WERI-Rb-1 (cell line): ENCODE results near the gene DSCAM.

Experiments
- DNase-seq: peaks from one replicate; pipeline ENCODE4 v3.0.0-alpha.2; 2020
- H3K27ac ChIP-seq: fragments of 250-450 bp; sonication (Bioruptor Pico); 2 replicates; pipeline ENCODE4 v1.5.1; 2020; ENCODE audit warnings: mild to moderate bottlenecking, moderate library complexity
- H3K27me3 ChIP-seq: fragments of 250-450 bp; sonication (Bioruptor Pico); 2 replicates; pipeline ENCODE4 v1.5.1; 2021; ENCODE audit warnings: mild to moderate bottlenecking, low read depth, moderate library complexity; ENCODE audit not compliant: insufficient read depth, severe bottlenecking
- H3K36me3 ChIP-seq: fragments of 250-450 bp; sonication (Bioruptor Pico); 2 replicates; pipeline ENCODE4 v1.5.1; 2020; ENCODE audit warnings: mild to moderate bottlenecking, moderate library complexity
- H3K4me3 ChIP-seq: 2 replicates; pipeline ENCODE4 v1.5.1; 2011; ENCODE audit warnings: low read depth, mild to moderate bottlenecking, control low read depth, low read length
- H3K9me3 ChIP-seq: fragments of 250-450 bp; sonication (Bioruptor Pico); 2 replicates; pipeline ENCODE4 v1.5.1; 2021; ENCODE audit warnings: mild to moderate bottlenecking, moderate library complexity; ENCODE audit not compliant: severe bottlenecking
- CTCF ChIP-seq: IDR thresholded peaks from 2 replicates; pipeline ENCODE4 v1.5.1; 2011; ENCODE audit warnings: low read depth, mild to moderate bottlenecking, control low read depth, inconsistent platforms, low read length

The DSCAM gene

GRCh38 chr21:40257342-40257741 is 589.6 kb downstream of the DSCAM start:
- Histone ChIP-seq H3K27me3 (no peaks in the 10 kb centered on the region), H3K4me3 (no peak overlapping the region), H3K27ac (no peak overlapping the region), H3K36me3 (no peaks in the 10 kb centered on the region), H3K9me3 (no peaks in the 10 kb centered on the region)
- TF ChIP-seq CTCF = no peak
- no peak for DNase-seq

DNA sequence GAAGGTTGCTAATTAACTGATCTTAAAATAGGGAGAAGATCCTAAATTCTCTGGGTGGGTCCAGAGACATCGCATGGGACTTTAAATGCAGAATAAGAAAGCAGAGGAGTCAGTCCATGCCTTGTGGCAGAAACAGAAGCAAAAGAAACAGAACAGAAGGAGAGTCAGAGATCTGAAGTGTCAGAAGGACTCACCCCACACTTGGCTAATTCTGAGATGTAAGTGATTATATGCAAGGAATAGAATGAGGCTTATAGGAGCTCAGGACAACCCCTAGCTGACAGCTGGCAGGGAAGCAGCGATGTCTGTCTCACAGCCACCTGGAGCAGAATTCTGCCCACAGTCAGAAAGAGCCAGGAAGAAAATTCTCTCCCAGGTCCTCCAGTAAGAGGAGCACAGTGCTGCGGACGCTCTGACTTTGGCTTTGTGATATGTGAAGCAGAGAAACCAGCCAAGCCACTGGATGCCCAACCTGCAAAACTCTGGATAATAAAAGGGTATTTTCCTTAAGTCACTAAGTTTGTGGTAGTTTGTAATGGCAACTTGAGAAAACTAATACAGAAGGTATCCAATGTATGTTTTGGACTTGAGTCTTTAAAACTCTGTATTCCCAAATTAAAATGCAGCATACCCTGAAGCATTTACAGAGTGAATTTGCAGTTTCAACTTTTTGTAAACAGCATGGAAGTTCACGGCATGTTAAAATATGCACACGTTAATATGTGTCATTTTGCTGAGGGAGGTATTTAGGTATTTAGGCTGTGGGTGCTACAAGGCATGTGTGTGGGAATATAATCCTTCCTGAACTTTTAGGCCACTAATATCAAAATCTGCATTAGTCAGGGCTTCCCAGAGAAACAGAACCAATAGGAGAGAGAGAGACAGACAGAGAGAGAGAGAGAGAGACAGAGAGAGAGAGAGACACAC is 591.2 kb downstream of the DSCAM start:
- DNase-seq = peak; percentile 89

GRCh38 chr21:40254540-40255465 is 592.2 kb downstream of the DSCAM start:
- Histone ChIP-seq H3K36me3 (no peaks in the 10 kb centered on the region), H3K9me3 (peaks cover 6% of the 10 kb centered on the region), H3K27me3 (no peaks in the 10 kb centered on the region), H3K4me3 (peak overlapping the region; percentile 29), H3K27ac (peak overlapping the region; percentile 86)
- no peak for TF ChIP-seq CTCF
- peak; percentile 76 for DNase-seq

More for the DNA sequence above, 591.2 kb downstream of the DSCAM start:
- Histone ChIP-seq H3K4me3 (peak overlapping the region; percentile 29), H3K36me3 (no peaks in the 10 kb centered on the region), H3K9me3 (peaks cover 6% of the 10 kb centered on the region), H3K27ac (peak overlapping the region; percentile 86), H3K27me3 (no peaks in the 10 kb centered on the region)
- 0 out of 2 replicates have a peak, but pooled peaks have one; percentile 5 for TF ChIP-seq CTCF

GRCh38 chr21:40253112-40253511 is 593.8 kb downstream of the DSCAM start:
- Histone ChIP-seq H3K9me3 (peaks cover 8% of the 10 kb centered on the region), H3K4me3 (no peak overlapping the region), H3K36me3 (no peaks in the 10 kb centered on the region), H3K27me3 (no peaks in the 10 kb centered on the region), H3K27ac (no peak overlapping the region)
- TF ChIP-seq CTCF = no peak
- no peak for DNase-seq

DNA sequence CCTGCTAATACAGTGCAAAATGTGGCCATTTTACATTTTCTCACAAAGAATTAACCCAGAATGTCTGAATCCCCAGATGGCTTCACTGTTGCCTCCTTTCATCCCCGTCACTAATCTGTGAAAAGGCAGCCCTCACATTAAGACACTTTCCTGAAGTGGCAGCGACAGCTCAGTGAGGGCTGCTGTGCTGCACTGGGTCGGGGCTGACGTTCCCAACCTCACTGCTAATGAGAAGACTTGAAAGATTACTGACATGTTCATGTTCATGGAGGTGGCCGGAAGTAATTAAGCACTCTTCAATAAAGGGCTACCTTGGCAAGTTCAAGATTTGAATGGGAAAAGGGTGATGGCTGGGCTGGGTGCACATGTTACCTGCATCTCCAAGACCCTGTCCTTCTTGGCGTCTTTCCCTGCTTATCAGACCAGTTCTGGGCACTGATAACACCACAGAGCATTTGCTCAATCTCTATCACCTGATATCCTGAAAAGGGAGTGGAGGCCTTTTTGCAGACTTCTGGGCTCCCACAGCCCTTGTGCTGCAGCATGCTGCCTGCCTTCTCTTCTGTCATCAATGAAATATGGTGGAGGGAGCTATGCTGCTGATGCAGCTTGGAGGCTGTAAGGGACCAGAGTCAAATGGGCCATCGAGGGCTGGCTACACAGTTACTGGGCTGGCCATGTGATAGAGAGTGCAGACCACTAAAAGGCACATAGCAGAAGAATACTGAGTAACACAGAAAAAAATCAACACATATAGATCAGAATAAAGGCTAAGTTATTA is 596.3 kb downstream of the DSCAM start:
- no peak for DNase-seq
- Histone ChIP-seq H3K27ac (no peak overlapping the region), H3K36me3 (no peaks in the 10 kb centered on the region), H3K27me3 (no peaks in the 10 kb centered on the region), H3K9me3 (peaks cover 17% of the 10 kb centered on the region), H3K4me3 (no peak overlapping the region)
- TF ChIP-seq CTCF = no peak
